ENCODE results near the gene ESR1.

ESR1 gene

GRCh38 chr6:151948002-151948743 lies 140.7 kb downstream of the ESR1 start:
- DNase-seq = no peak
- Histone ChIP-seq H3K4me3 (ENCODE audit: low read depth, low read length) (no peak overlapping the region), H3K27me3 (ENCODE audit: insufficient read depth, low read depth, severe bottlenecking) (peaks cover 2% of the 10 kb centered on the region), H3K36me3 (no peaks in the 10 kb centered on the region), H3K9me3 (ENCODE audit: severe bottlenecking) (no peaks in the 10 kb centered on the region), H3K27ac (no peak overlapping the region)
- TF ChIP-seq, protein P1, sequence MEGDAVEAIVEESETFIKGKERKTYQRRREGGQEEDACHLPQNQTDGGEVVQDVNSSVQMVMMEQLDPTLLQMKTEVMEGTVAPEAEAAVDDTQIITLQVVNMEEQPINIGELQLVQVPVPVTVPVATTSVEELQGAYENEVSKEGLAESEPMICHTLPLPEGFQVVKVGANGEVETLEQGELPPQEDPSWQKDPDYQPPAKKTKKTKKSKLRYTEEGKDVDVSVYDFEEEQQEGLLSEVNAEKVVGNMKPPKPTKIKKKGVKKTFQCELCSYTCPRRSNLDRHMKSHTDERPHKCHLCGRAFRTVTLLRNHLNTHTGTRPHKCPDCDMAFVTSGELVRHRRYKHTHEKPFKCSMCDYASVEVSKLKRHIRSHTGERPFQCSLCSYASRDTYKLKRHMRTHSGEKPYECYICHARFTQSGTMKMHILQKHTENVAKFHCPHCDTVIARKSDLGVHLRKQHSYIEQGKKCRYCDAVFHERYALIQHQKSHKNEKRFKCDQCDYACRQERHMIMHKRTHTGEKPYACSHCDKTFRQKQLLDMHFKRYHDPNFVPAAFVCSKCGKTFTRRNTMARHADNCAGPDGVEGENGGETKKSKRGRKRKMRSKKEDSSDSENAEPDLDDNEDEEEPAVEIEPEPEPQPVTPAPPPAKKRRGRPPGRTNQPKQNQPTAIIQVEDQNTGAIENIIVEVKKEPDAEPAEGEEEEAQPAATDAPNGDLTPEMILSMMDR (IDR thresholded peaks at IDR 0.05; ENCODE audit: low read depth, low read length) = no peak

DNA sequence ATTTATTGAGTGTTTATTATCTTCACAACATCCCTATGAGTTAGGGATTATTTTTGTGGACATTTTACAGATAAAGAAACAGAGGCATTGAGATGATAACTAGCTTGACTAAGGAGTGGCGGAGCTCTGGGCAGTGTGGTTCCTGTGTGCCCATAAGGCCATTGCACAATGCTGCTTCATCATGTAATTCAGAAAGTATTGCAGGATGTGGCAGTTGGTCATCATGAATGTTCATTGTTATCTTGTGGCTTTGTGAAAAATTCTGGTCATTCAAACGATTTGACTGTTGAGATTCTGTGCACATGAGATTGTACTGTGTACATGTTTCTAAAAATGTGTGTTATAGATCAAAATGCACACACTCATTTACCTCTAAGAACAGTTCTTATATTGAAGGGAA lies 150.8 kb downstream of the ESR1 start:
- no peak overlapping the region for H3K4me3 ChIP-seq (ENCODE audit: low read depth, low read length)
- TF ChIP-seq, protein P1 (IDR thresholded peaks at IDR 0.05; ENCODE audit: low read depth, low read length) = no peak
- DNase-seq = no peak
- H3K27me3 ChIP-seq (ENCODE audit: insufficient read depth, low read depth, severe bottlenecking) = no peaks in the 10 kb centered on the region
- H3K36me3 ChIP-seq = no peaks in the 10 kb centered on the region
- no peak overlapping the region for H3K27ac ChIP-seq
- H3K9me3 ChIP-seq (ENCODE audit: severe bottlenecking) = no peaks in the 10 kb centered on the region

- Histone ChIP-seq H3K9me3 (ENCODE audit: severe bottlenecking) (no peaks in the 10 kb centered on the region), H3K4me3 (ENCODE audit: low read depth, low read length) (no peak overlapping the region), H3K27me3 (ENCODE audit: insufficient read depth, low read depth, severe bottlenecking) (no peaks in the 10 kb centered on the region), H3K27ac (no peak overlapping the region), H3K36me3 (no peaks in the 10 kb centered on the region)
- TF ChIP-seq, protein P1 (IDR thresholded peaks at IDR 0.05; ENCODE audit: low read depth, low read length) = no peak
- no peak for DNase-seq
These were observed 151.6 kb downstream of the ESR1 start for GRCh38 chr6:151959086-151959485.

GRCh38 chr6:151961809-151962208 lies 154.3 kb downstream of the ESR1 start:
- Histone ChIP-seq H3K27ac (no peak overlapping the region), H3K9me3 (ENCODE audit: severe bottlenecking) (no peaks in the 10 kb centered on the region), H3K27me3 (ENCODE audit: insufficient read depth, low read depth, severe bottlenecking) (no peaks in the 10 kb centered on the region), H3K36me3 (no peaks in the 10 kb centered on the region), H3K4me3 (ENCODE audit: low read depth, low read length) (no peak overlapping the region)
- TF ChIP-seq, protein P1 (IDR thresholded peaks at IDR 0.05; ENCODE audit: low read depth, low read length) = no peak
- DNase-seq = no peak

DNA sequence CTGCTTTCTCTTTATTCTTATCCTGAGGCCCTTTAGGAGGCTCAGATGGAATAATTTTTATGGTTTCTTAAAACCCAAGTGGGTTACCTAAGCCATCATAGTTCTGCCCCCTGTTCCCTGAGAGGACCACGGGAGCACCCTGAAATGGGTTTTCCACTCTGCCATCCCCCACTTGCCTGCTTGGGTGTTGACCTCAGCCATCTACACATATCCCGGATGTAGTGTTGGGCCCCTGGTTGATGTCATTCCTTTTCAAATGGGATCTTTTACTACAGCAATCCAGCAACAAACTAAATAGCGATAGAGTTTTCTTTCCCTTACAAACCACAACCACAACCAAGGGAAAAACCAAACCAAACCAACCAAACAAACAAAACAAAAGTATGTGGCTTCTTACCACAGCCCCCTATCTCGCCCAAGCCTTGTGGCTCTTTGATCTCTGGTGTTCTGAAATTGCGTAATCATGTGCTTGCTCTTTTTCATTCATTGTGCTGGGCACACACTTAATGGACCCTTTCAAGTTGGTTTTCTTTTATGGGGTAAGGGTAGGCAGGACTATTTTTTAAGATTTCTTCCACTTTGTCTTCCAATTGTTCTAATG lies 154.9 kb downstream of the ESR1 start:
- Histone ChIP-seq H3K36me3 (no peaks in the 10 kb centered on the region), H3K27me3 (ENCODE audit: insufficient read depth, low read depth, severe bottlenecking) (no peaks in the 10 kb centered on the region), H3K9me3 (ENCODE audit: severe bottlenecking) (no peaks in the 10 kb centered on the region), H3K4me3 (ENCODE audit: low read depth, low read length) (no peak overlapping the region), H3K27ac (no peak overlapping the region)
- no peak for DNase-seq
- TF ChIP-seq, protein P1 (IDR thresholded peaks at IDR 0.05; ENCODE audit: low read depth, low read length) = no peak

All from WERI-Rb-1 (cell line).